UCSD-AML1 (cell line): ENCODE data around the gene SUMF1.
"Not testable (repeated sequence)": the region's sequence is repeated elsewhere in the genome, so short reads cannot be mapped to it uniquely, and the experiment has no call there.

Experiments used
- DNase-seq: peaks from one replicate; lab custom pipeline; 2025; ENCODE audit not compliant: unreplicated experiment; lab: John Stamatoyannopoulos, UW

The SUMF1 gene

GRCh38 chr3:4462369-4463040 is 4.6 kb downstream of the SUMF1 start:
- no peak for DNase-seq

- no peak for DNase-seq
Observed at GRCh38 chr3:4461468-4462090, 5.5 kb downstream of the SUMF1 start.

- DNase-seq, result no peak
Observed at GRCh38 chr3:4460334-4460733, 6.7 kb downstream of the SUMF1 start.

- DNase-seq, result no peak
Observed at GRCh38 chr3:4458961-4459360, 8.1 kb downstream of the SUMF1 start.

- not testable (repeated sequence) for DNase-seq
Observed at GRCh38 chr3:4456780-4457179, 10.3 kb downstream of the SUMF1 start.

GRCh38 chr3:4454142-4454541 is 12.9 kb downstream of the SUMF1 start:
- DNase-seq, result no peak

- DNase-seq, result no peak
Observed at GRCh38 chr3:4449043-4449805, 17.8 kb downstream of the SUMF1 start.

GRCh38 chr3:4448187-4448586 is 18.9 kb downstream of the SUMF1 start:
- no peak for DNase-seq

- no peak for DNase-seq
Observed at GRCh38 chr3:4447295-4447999, 19.6 kb downstream of the SUMF1 start.

GRCh38 chr3:4440951-4441350 is 26.1 kb downstream of the SUMF1 start:
- no peak for DNase-seq

GRCh38 chr3:4438296-4438695 is 28.8 kb downstream of the SUMF1 start:
- no peak for DNase-seq

- no peak for DNase-seq
Observed at GRCh38 chr3:4432259-4432658, 34.8 kb downstream of the SUMF1 start.

GRCh38 chr3:4429648-4430350 is 37.3 kb downstream of the SUMF1 start:
- no peak for DNase-seq

GRCh38 chr3:4426782-4427344 is 40.2 kb downstream of the SUMF1 start:
- DNase-seq, result no peak

- no peak for DNase-seq
Observed at GRCh38 chr3:4426261-4426781, 40.7 kb downstream of the SUMF1 start.

GRCh38 chr3:4425707-4426106 is 41.4 kb downstream of the SUMF1 start:
- no peak for DNase-seq

GRCh38 chr3:4425055-4425454 is 42.0 kb downstream of the SUMF1 start:
- no peak for DNase-seq

- DNase-seq, result no peak
Observed at GRCh38 chr3:4421121-4421520, 45.9 kb downstream of the SUMF1 start.

GRCh38 chr3:4419920-4420319 is 47.1 kb downstream of the SUMF1 start:
- DNase-seq, result no peak

GRCh38 chr3:4419386-4419785 is 47.7 kb downstream of the SUMF1 start:
- DNase-seq, result no peak
